Superior temporal gyrus (tissue), 1 donor: ENCODE measurements around the gene NDRG3.
"Not testable (repeated sequence)": the region's sequence is repeated elsewhere in the genome, so short reads cannot be mapped to it uniquely, and the experiment has no call there.

Experiments
- DNase-seq: peaks from one replicate; pipeline ENCODE4 v3.0.0-alpha.2; 2016; ENCODE audit errors: extremely low spot score

Gene NDRG3

DNA sequence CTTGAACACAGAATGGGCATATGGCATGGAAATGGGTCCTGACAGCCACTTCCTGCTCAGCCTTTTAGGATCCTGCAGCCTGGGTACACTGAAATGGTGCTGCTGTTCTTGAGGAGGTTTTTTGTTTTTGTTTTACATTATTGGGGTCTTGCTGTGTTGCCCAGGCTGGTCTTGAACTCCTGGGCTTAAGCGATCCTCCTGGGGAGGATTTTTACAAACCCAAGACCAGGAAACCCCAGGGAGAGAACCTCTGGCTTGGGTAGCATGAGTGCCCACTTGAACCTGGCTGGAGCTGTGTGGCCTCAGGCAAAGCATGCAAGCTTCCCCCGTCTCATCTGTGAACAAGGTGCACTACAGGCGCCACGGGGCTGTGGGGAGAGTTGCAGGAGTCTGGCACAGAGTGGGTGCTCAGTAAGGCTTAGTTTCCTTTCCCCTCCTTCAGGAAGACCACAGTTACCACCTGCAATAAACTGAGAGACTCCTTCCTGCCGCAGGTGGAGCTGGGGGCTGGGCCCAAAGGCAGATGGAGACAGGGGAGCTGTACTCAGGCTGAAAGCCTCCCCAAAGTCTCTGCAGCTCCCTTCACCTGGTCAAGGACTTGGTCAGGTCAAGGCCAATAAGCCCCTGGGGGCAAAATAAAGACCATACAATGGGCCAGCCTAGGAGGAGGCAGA lies 101.7 kb downstream of the NDRG3 start:
- DNase-seq, result no peak

DNA sequence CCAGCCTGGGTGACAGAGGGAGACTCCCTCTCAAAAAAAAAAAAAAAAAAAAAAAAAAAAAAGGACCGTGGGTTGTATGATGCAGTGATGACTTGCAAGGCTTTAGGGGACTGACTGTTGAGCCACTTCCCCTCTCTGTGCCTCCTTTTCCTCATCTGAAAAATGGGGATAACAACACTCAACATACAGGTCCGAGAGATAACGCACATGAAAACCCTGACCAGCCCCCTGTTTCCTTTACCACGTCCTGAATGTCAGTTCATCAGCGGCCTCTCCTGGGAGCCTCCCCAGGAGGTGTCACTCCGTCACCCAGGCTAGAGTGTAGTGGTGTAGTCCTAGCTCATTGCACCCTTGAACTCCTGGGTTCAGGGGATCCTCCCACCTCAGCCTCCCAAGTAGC lies 103.8 kb downstream of the NDRG3 start:
- no peak for DNase-seq

DNA sequence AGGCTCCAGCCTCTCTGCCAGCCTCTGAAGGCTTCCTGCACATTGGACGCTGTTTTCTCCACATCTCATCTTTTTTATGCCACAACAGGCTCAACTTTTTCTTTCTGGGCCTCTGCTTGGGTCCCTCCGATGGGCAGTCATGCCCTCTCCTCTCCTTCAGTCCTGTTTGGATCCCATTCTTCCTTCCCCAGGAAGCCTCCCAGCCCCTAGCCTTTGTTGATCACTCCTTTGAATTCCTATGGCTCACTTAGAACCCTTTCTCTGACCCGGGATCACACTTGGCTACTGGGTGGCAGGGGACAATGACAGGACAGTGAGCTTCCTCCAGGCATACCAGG lies 104.4 kb downstream of the NDRG3 start:
- no peak for DNase-seq

DNA sequence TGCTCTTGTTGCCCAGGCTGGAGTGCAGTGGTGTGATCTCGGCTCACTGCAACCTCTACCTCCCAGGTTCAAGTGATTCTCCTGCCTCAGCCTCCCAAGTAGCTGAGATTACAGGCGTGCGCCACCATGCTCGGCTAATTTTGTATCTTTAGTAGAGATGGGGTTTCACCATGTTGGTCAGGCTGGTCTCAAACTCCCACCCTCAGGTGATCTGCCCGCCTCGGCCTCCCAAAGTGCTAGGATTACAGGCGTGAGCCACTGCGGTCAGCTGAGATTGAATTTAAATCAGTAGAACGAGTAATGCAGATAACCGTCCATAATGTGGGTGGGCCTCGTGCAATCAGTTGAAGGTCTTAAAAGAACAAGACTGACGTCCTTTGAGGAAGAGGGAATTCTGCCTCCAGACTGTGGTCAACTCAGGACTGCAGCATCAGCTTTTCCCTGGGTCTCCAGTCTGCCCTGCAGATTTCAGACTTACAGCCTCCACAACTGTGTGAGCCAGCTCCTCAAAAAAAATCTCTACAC lies 107.0 kb downstream of the NDRG3 start:
- DNase-seq, result not testable (repeated sequence)

DNA sequence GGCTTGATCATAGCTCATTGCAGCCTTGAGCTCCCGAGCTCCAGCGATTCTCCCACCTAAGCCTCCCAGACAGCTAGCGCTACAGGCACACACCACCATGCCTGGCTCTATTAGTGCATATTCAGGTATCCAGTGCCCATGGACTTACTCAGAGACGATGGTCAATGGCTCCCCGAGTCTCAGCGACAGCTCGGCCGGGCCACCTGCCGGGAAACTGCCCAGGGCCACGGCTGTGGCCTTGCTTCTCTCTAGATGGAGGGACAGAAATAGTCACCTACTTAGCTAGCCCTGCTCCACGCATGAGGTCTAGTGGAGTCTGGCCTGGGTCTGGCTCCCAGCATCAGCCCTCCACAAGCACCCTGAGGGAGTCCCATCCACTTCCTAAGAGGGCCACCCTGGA lies 111.5 kb downstream of the NDRG3 start:
- no peak for DNase-seq

DNA sequence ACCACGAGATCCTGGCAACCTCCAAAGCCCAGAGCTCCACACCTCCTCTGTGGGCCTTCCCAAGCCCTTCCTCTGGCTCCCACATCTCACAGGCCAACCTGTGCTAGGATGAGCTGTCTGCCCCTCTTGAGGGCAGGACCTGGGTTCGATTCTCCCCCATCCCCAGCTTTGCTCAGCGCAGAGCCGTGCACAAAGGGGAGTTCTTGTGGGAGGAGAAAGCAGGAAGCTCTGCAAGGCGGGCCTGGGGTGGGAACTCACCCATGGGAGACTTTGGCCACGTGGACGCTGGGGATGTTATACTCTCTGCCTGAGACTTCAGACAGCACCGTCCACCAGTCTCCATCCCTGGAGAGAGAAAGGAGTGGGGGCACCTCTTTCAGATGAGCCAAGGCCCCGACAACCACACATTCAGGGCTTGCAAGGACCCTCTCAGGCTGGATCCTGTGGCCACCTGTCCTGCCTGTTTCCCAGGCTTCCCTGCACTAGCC lies 112.6 kb downstream of the NDRG3 start:
- no peak for DNase-seq

DNA sequence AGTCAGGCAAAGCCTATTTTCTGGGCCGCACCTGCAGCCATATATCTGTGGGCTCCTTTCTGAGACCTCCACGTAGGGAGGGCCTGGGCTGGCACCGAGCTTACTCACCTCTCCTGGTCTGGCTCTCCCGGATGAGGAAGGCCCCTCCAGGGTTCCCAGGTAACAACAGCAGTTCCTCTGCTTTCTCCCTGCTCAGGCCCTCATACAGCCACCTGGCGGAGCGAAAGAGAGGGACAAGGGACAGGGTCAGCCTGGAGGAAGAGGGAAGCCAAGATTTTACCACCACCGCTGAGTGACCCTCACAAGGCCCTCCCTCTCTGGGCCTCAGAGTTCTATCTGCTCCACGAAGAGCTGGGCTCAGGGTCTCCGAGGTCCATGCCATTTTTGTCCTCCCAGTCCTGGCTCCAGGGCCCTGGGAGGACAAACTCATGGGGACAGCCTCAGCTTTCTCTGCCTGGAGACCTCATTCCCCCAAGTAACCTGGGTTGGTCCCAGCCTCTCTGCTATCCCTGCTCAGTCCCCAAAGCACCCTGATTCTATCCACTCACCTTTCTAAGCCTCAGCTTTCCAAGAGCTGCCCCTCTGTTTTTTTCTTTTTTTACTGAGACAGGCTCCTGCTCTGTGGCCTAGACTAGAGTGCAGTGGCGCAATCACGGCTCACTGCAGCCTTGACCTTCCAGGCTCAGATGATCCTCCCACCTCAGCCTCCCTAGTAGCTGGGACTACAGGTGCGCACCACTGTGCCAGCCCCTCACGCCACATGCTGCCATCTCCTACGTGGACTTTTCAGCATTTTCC lies 113.2 kb downstream of the NDRG3 start:
- DNase-seq, result no peak

DNA sequence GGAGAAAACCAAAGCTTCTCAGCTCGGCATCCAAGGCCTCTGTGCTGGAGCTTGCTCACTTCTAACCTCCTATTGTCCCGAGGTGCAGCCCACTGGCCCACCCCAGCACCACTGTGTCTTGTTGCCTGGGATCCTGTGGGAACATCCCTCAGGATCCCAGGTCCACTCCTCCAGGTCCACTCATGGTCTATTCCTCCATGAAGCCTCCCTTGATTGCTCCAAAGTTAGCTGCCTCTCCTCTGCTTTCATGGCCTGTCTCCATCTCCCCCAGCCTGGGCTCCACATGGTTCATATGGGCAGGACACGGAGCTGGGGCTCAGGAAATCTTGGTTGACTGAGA lies 113.8 kb downstream of the NDRG3 start:
- no peak for DNase-seq

DNA sequence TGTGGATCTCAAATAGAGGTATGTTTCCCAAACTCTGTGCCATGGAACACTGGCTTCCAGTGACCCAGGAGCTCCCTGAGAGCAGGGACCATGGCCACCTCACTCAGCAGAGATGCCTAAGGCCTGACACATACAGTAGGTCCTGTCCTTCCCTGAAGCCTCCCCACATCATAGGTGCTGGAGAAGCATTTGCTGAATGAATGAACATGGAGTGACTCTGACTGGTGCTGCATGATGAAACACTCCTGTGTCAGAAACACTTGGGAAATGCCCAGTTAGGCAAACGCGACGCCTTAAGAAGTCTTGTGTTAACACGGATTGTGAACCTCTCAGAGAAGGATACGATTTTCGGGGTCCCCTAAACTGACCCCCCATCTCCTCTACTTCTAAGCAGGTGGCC lies 114.2 kb downstream of the NDRG3 start:
- no peak for DNase-seq

DNA sequence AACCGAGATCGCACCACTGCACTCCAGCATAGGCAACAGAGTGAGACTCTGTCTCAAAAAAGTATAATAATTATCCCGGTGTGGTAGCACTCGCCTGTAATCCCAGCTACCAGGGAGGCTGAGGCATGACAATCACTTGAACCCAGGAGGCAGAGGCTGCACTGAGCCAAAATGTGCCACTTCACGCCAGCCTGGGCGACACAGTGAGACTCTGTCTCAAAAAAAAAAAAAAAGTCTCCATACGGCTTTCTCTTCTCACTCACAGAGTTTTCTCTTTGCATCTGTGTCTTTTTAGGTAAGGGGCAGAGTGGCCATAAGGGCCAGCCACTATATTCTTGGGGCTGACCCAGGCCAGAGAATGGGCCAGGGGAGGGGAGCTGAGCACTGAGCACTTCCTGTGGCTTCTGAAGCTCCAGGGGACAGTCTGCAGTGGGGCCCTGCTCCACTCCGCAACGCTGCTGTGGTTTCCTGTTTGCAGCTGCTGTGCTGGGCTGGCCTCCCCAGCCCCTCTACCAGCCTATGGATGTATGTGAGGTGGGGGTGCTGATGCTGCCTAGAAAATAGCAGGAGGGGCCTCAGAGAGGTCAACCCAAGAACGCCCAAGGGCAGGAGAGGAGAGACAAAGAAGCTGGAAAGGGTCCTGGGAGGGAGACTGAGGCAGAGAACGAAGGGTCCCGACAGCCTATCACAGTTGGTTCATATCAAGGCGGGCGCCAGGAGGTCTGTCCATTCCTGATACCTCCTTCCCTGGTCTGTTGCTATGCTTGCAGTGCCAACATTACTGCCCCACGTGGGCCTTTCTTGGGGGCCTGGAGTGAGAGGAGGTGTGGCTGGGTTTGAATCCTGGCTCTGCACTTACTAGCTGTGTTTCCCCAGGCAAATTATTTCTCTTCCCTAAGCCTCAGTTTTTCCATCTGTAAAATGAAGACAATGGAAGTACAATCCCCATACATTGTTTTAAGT lies 115.9 kb downstream of the NDRG3 start:
- DNase-seq, result no peak

DNA sequence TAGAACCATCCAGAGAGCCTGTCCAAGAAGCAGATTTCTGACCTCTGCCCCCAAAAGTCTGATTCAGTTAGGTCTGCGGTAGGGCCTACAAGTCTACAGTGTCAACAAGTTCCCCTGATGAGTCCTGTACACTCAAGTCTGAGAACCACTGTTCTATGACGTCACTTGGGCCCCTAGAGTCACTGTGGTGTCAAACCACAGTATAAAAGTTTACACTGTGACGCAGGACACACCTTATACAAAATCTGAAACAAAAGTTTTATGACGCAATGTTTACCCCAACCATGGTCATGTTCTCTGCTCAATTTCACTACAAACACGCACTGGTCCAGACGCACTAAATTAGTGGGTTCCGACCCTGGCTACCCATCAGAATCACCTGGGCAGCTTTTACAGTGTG lies 117.8 kb downstream of the NDRG3 start:
- DNase-seq, result no peak

DNA sequence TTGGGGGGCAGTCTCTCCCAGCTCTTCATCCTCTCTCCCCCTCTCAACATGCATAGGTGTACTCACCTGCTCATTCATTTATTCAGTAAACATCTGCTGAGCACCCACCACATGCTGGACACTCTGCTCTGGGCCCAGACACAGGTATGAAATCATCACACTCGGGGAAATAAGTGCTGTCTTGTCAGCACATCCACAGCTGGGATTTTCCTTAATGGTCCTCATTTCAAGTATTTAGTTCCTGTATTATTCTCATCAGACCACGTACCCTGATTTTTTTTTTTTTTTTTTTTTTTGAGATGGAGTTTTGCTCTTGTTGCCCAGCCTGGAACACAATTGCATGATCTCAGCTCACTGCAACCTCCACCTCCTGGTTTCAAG lies 121.0 kb downstream of the NDRG3 start:
- DNase-seq, result no peak

DNA sequence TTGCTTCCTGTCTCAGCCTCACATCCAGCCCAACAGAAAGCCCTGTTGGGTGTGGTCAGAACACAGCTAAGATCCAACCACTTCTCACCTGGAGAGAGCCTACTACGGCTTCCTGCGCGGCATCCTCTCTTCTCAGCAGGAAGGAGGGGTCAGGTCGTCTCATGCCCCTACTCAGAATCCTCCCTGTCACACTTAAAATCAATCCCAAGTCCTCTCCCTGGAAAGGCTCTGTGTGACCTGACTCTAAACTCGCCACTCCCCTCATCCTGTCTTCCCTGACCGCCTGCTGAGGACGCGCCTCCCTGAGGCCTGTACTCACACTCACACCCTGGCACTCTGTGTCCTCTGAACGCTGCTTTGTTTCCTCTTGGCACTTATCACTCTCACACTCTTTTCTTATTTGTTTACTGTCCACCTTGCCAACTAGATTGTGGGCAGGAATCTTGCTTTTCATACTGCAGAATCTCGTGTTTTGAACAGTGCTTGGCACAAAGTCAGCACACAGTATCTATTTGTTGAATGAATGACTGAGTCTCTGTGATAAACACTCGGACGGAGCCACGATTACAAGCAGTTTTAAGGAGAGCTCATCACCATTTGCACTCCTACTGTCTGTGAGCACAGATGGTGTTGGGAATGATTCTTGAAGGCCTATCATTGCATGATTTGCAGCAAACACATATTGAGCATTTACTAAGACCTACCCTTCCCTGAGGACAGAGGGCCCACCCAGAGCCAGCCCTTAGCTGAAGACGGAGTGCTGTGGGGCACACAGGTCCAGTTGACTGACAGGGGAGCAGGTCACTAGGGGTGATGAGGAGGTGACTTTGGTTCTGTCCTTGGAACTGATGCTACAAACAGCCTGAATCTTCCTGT lies 121.6 kb downstream of the NDRG3 start:
- DNase-seq, result peak; percentile 24

DNA sequence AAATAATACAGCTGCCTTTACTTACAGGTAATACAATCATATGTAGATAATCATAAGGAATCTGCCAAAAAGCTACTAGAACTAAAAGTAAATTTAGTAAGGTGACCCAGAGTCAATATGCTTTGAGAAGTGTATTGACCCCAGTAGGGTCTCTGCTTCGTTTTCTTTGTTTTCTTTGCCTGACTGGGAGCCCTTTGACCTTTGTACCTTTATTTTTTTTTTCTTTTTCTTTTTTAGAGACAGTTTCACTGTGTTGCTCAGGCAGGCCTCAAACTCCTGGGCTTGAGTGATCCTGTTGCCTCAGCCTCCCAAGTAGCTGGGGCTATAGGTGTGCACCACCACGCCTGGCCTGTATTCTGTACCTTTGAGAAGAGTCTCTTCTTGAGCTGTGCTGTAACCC lies 122.4 kb downstream of the NDRG3 start:
- no peak for DNase-seq

DNA sequence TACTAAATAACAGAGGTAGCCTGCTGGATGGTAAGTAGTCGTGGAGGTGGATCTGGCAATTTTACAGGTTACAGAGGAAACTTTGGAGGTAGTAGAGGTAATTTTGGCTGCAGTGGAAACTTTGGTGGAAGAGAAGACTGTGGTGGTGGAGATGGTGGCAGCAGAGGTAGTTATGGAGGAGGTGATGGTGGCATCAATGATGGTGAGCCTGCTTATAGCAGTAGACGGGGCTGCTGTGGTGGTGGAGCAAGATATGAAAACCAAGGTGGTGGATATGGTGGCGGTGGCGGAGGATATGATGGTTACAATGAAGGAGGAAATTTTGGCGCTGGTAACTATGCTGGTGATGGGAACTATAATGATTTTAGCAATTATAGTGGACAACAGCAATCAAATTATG lies 125.0 kb downstream of the NDRG3 start:
- DNase-seq, result no peak

DNA sequence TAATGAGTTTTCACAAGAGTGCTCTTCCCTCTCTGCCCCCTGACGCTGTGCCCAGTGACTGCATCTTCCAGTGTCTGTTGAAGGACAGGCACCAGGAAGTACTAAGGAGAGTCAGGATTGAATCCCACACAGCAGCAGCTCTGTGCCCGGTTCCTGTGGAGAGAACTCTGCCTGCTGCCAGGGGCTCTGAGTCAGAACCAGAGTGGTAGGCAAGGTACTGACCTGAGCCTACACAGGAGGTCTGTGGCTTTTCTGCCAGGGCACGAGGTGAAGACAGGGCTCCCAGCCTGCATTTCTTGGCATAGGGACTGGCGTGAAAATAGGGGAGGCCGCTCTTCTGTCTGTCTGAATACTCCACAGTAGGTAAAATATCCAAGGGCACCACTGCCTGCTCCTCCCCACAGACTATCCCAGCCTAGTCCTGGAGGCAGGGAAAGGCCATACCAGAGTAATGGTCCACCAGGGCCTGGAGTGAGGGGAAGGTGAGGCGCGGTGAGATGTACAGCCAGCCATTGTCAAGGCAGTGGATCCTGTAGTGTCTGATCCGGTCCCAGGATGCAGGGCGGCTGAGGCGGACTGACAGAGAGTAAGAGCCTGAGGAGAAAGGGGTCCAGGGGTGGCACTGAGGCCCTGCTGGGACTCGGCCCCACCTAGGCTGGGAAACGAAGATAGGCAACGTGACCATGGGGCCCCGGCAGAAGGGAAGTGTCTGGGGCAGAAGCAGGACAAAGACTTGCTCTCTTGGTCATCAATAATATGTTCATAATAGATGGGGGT lies 130.9 kb downstream of the NDRG3 start:
- no peak for DNase-seq

DNA sequence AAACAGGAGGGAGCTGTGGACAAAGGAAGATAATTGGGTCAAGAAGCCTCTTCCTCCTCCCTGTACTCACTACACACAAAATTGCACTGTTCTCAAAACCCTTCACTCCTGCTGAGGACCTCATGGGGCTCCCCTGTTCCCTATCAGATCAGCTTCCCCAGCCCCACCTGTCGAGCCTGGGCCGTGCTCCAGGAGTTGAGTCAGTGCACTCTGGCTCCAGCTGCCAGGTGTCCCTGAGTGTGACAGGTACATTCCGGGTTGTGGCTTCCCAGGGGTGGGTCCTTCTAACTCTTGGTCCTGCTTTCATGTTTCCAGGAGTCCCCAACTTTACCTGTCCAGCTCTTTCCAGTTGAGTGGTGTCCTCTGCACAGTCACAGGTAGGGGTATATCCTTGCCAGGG lies 131.9 kb downstream of the NDRG3 start:
- DNase-seq, result no peak

DNA sequence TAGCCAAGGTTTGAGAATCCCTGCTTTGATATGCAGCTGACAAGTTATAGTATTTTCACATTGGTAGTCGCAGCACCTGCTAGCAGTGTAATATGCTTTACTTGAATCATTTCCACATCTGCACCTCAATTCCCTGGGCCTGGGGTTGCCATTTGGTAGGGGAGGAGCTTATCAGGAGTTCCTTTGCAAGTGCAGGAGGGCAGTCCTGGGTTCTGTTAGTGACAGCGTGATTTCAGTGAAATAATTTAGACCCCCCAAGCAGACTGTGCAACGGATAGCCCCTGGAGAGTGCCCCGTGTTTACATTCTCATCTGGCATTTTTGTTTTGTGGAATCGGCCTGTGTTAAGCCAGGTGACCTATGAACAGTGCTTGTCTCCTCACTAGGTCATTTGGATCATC lies 134.3 kb downstream of the NDRG3 start:
- DNase-seq, result no peak

DNA sequence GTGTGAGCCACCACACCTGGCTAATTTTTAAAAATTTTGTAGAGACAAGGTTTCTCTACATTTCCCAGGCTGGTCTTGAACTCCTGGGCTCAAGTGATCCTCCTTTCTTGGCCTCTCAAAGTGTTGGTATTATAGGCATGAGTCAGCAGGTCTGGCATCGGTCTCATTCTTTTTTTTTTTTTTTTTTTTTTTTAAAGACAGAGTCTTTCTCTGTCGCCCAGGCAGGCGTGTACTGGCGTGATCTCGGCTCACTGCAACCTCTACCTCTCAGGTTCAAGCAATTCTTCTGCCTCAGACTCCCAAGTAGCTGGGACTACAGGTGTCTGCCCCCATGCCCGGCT lies 137.5 kb downstream of the NDRG3 start:
- not testable (repeated sequence) for DNase-seq

DNA sequence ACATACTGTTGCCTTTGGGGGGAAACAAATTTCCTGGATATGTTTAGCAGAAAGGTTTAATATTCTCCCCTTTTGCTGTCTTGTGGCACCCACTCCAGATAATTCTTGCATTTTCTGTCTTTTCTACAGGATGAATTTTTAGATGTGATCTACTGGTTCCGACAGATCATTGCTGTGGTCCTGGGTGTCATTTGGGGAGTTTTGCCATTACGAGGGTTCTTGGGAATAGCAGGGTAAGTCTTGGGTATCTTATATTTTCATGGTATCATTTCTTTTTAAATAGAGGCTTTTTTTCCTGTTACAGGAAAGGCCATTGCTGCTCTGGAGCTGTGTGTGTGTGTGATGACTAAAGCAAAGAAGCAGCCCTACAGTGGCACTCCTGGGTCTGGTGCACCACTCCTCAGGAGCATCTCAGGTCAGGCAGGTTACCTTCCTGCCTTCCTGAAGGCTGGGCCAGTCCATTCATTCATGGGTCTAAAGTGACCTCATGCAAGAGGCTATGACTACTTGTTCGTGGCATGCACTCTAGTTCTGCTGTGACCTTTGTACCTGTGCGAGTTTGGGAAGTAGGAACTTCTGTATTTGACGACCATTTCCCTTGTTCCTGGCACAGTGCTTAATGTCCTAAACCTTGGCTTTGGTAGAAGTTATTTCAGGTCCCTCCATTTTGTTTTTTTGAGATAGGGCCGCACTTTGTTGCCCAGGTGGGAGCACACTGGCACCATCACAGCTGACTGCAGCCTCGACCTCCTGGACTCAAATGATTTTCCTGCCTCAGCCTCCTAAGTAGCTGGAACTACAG lies 138.1 kb downstream of the NDRG3 start:
- DNase-seq, result no peak
